ENCODE measurements around the gene EVC2. TPM values are rescaled to one million over a fixed set of nuclear protein-coding genes. Genes with fewer than 3 reads are reported as not detected.

EVC2 gene
- total and polyA plus RNA-seq, 9 of the 15 experiments (the other 6 are each of a cell fraction or from before 2014, with no cell fraction given) = 0.03 to 0.55 (median 0.38) TPM; not detected in 1

- Histone ChIP-seq H3K79me2 (ENCODE audit: control insufficient read depth, insufficient read depth, low read length) (no peaks in the 10 kb centered on the region), H3K4me3 (no peak overlapping the region), H3K9me1 (ENCODE audit: control insufficient read depth, insufficient read depth, low read length) (no peaks in the 10 kb centered on the region), H3K36me3 (ENCODE audit: control insufficient read depth, insufficient read depth, low read length) (no peaks in the 10 kb centered on the region), H3K27me3 (ENCODE audit: control insufficient read depth in 2 of 2, insufficient read depth in 2 of 2, low read length in 2 of 2) (no peaks in the 10 kb centered on the region; a peak in 1 of 5 replicates), H4K20me1 (replicated peaks; ENCODE audit: control insufficient read depth, insufficient read depth, low read length) (no peaks in the 10 kb centered on the region; the same call in 1 of the 2 replicates), H2AFZ (ENCODE audit: low read depth, low read length) (no peak overlapping the region), H3K27ac (ENCODE audit: extremely low read depth, low read depth, low read length) (no peak overlapping the region), H3K4me1 (replicated peaks in 1 of 2; ENCODE audit: control insufficient read depth in 2 of 2, insufficient read depth in 2 of 2, low read length in 2 of 2) (peaks cover 3 to 5% of the 10 kb centered on the region in 2 experiments; a peak in 2 of 5 replicates), H3K9ac (ENCODE audit: insufficient read depth in 1 of 2, low read depth in 2 of 2, low read length in 2 of 2) (no peak overlapping the region; a peak in 1 of 4 replicates), H3K4me2 (ENCODE audit: insufficient read depth, low read length) (no peak overlapping the region), H3K9me3 (replicated peaks; ENCODE audit: control insufficient read depth, insufficient read depth, low read depth, low read length) (no peaks in the 10 kb centered on the region)
- BruUV-seq (replicated peaks) = no TSS peak
- ChIA-PET CTCF (ENCODE audit: low intra/inter-chr PET ratio) (no interaction called here), POLR2A (no interaction called here)
- FAIRE-seq (no peak), ATAC-seq (no peak), DNase-seq (ENCODE audit: extremely low read depth in 1 of 4, low spot score in 3 of 4) (peak in 1 of 4 experiments; percentile 2)
- intact Hi-C loops (cut with micrococcal nuclease) (no loop called here), in situ Hi-C loops (cut with MboI) (no loop called here)
- TF ChIP-seq USF2 (CRISPR knock-in tag; IDR thresholded peaks at IDR 0.05) = 0 out of 2 replicates have a peak, but pooled peaks have one; percentile 31
- no peak for TF ChIP-seq HOMEZ (CRISPR knock-in tag; IDR thresholded peaks at IDR 0.05)
- TF ChIP-seq KLF6 (CRISPR knock-in tag; IDR thresholded peaks at IDR 0.05; ENCODE audit: borderline replicate concordance) = no peak
- TF ChIP-seq SPI1 (IDR thresholded peaks at IDR 0.05; ENCODE audit: borderline replicate concordance, low read depth, low read length) = no peak
- TF ChIP-seq JUNB (CRISPR knock-in tag; conservative IDR thresholded peaks at IDR 0.05) = no peak
- TF ChIP-seq SMC3 (conservative IDR thresholded peaks at IDR 0.05; ENCODE audit: insufficient read depth, low read depth, low read length) = no peak
- TF ChIP-seq ARID3A (IDR thresholded peaks at IDR 0.05; ENCODE audit: borderline replicate concordance, low read depth, low read length) = no peak
- 23% methylated on average over 11 of the region's 12 CpGs for WGBS (ENCODE audit: insufficient coverage, low coverage, missing lambda C conversion rate)
These were observed 38.7 kb upstream of the EVC2 start for GRCh38 chr4:5746829-5747737.
